ENCODE data around the gene ENPP7.
"Not testable (repeated sequence)": the region's sequence is repeated elsewhere in the genome, so short reads cannot be mapped to it uniquely, and the experiment has no call there.

Gene ENPP7

GRCh38 chr17:79749958-79750357 lies 19.2 kb downstream of the ENPP7 start:
- DNase-seq, result no peak

- DNase-seq, result no peak
Observed at GRCh38 chr17:79750650-79751545, 20.2 kb downstream of the ENPP7 start.

- DNase-seq, result no peak
Observed at GRCh38 chr17:79752175-79752574, 21.4 kb downstream of the ENPP7 start.

- no peak for DNase-seq
Observed at GRCh38 chr17:79754370-79754769, 23.6 kb downstream of the ENPP7 start.

- not testable (repeated sequence) for DNase-seq
Observed at GRCh38 chr17:79754903-79755302, 24.2 kb downstream of the ENPP7 start.

GRCh38 chr17:79755591-79755990 lies 24.8 kb downstream of the ENPP7 start:
- DNase-seq, result no peak

- DNase-seq, result no peak
Observed at GRCh38 chr17:79757140-79757745, 26.5 kb downstream of the ENPP7 start.

- DNase-seq, result no peak
Observed at GRCh38 chr17:79758271-79758670, 27.5 kb downstream of the ENPP7 start.

- no peak for DNase-seq
Observed at GRCh38 chr17:79760197-79760906, 29.6 kb downstream of the ENPP7 start.

- DNase-seq, result no peak
Observed at GRCh38 chr17:79761894-79762589, 31.3 kb downstream of the ENPP7 start.

GRCh38 chr17:79765708-79766107 lies 35.0 kb downstream of the ENPP7 start:
- no peak for DNase-seq

- no peak for DNase-seq
Observed at GRCh38 chr17:79769570-79770506, 39.1 kb downstream of the ENPP7 start.

GRCh38 chr17:79771276-79771675 lies 40.5 kb downstream of the ENPP7 start:
- DNase-seq, result no peak

- not testable (repeated sequence) for DNase-seq
Observed at GRCh38 chr17:79772726-79773125, 42.0 kb downstream of the ENPP7 start.

- DNase-seq, result no peak
Observed at GRCh38 chr17:79774561-79774975, 43.8 kb downstream of the ENPP7 start.

GRCh38 chr17:79775632-79776031 lies 44.9 kb downstream of the ENPP7 start:
- DNase-seq, result no peak

GRCh38 chr17:79776376-79777119 lies 45.8 kb downstream of the ENPP7 start:
- no peak for DNase-seq

- DNase-seq, result peak; percentile 80
Observed at GRCh38 chr17:79777120-79777893, 46.6 kb downstream of the ENPP7 start.

- peak; percentile 88 for DNase-seq
Observed at GRCh38 chr17:79777894-79778503, 47.3 kb downstream of the ENPP7 start, which contains the start of gene CBX2. CBX2 (plus strand) TSS chr17:79778148; CDS start chr17:79778236, 88 bp downstream.
